Endothelial cell of hepatic sinusoid (primary cell): Measurements from ENCODE around the gene IL17REL.

Experiments used
- in situ Hi-C: cut with HindIII; loops from 2 replicates; pipeline ENCODE4 v1.10.0; 2017; ENCODE audit warnings: low sequenced_read_pairs

IL17REL gene

GRCh38 chr22:49960159-49961004 is 52.2 kb downstream of the IL17REL start, which contains the start of gene PIM3:
Gene PIM3 (plus strand): TSS chr22:49960772. CDS start chr22:49960948, 176 bp downstream.
- in situ Hi-C loops = no loop called here

- in situ Hi-C loops = no loop called here
Measured at GRCh38 chr22:49959782-49960158, 52.8 kb downstream of the IL17REL start.

GRCh38 chr22:49958931-49959781 is 53.4 kb downstream of the IL17REL start:
- in situ Hi-C loops = no loop called here

- in situ Hi-C loops = no loop called here
Measured at GRCh38 chr22:49958366-49958921, 54.1 kb downstream of the IL17REL start.

GRCh38 chr22:49957826-49958365 is 54.7 kb downstream of the IL17REL start:
- in situ Hi-C loops = no loop called here

GRCh38 chr22:49956914-49957825 is 55.4 kb downstream of the IL17REL start:
- in situ Hi-C loops = no loop called here

GRCh38 chr22:49956418-49956770 is 56.2 kb downstream of the IL17REL start:
- in situ Hi-C loops = no loop called here

GRCh38 chr22:49955581-49956417 is 56.8 kb downstream of the IL17REL start:
- in situ Hi-C loops = no loop called here

GRCh38 chr22:49954991-49955580 is 57.5 kb downstream of the IL17REL start:
- in situ Hi-C loops = no loop called here

- in situ Hi-C loops = no loop called here
Measured at GRCh38 chr22:49954354-49954753, 58.2 kb downstream of the IL17REL start.

GRCh38 chr22:49953680-49954344 is 58.8 kb downstream of the IL17REL start:
- in situ Hi-C loops = no loop called here

GRCh38 chr22:49953027-49953679 is 59.4 kb downstream of the IL17REL start:
- in situ Hi-C loops = no loop called here

- in situ Hi-C loops = no loop called here
Measured at GRCh38 chr22:49951986-49952896, 60.3 kb downstream of the IL17REL start.

GRCh38 chr22:49951678-49951985 is 60.9 kb downstream of the IL17REL start:
- in situ Hi-C loops = no loop called here

- in situ Hi-C loops = no loop called here
Measured at GRCh38 chr22:49951000-49951677, 61.4 kb downstream of the IL17REL start.

GRCh38 chr22:49950396-49950994 is 62.1 kb downstream of the IL17REL start:
- in situ Hi-C loops = no loop called here
